HG02623 (cell line): ENCODE data around the gene PABPN1.
A peak's percentile ranks its signal among the peaks of the same experiment; 100 is the strongest.
"Not testable (repeated sequence)": the region's sequence is repeated elsewhere in the genome, so short reads cannot be mapped to it uniquely, and the experiment has no call there.

Experiments used
- ATAC-seq: cut with Tn5 transposase; IDR thresholded peaks from one replicate; pipeline ENCODE4 v1.9.1; 2021; ENCODE audit warnings: moderate library complexity; ENCODE audit not compliant: unreplicated experiment

PABPN1 gene

GRCh38 chr14:23301288-23301968, 19.8 kb upstream of the PABPN1 start:
- ATAC-seq = peak; percentile 78

GRCh38 chr14:23301969-23302289, 19.3 kb upstream of the PABPN1 start:
- peak; percentile 4 for ATAC-seq

- ATAC-seq = peak; percentile 26
Measured at GRCh38 chr14:23302290-23303225, 18.7 kb upstream of the PABPN1 start, which contains the start of gene PPP1R3E. PPP1R3E (minus strand) TSS chr14:23302859; CDS start chr14:23302576, 283 bp downstream.

- ATAC-seq = no peak
Measured at GRCh38 chr14:23306412-23307145, 14.7 kb upstream of the PABPN1 start, which contains the start of gene BCL2L2. BCL2L2 (plus strand) TSS chr14:23306833; CDS start chr14:23307768, 935 bp downstream.

GRCh38 chr14:23307146-23307530, 14.1 kb upstream of the PABPN1 start:
- ATAC-seq = no peak

- ATAC-seq = no peak
Measured at GRCh38 chr14:23307687-23308644, 13.3 kb upstream of the PABPN1 start.

- no peak for ATAC-seq
Measured at GRCh38 chr14:23308721-23309445, 12.4 kb upstream of the PABPN1 start.

- no peak for ATAC-seq
Measured at GRCh38 chr14:23310546-23310945, 10.7 kb upstream of the PABPN1 start.

- no peak for ATAC-seq
Measured at GRCh38 chr14:23316300-23316699, 5.0 kb upstream of the PABPN1 start.

- ATAC-seq = no peak
Measured at GRCh38 chr14:23319746-23320583, 1.3 kb upstream of the PABPN1 start.

GRCh38 chr14:23321572-23322547, 603 bp downstream of the PABPN1 start:
- peak; percentile 7 for ATAC-seq

GRCh38 chr14:23322568-23323517, 1.6 kb downstream of the PABPN1 start:
- no peak for ATAC-seq

- ATAC-seq = no peak
Measured at GRCh38 chr14:23323838-23324454, 2.7 kb downstream of the PABPN1 start.

GRCh38 chr14:23324455-23324846, 3.2 kb downstream of the PABPN1 start:
- no peak for ATAC-seq

GRCh38 chr14:23324993-23325392, 3.7 kb downstream of the PABPN1 start:
- ATAC-seq = no peak

- ATAC-seq = not testable (repeated sequence)
Measured at GRCh38 chr14:23325746-23326145, 4.5 kb downstream of the PABPN1 start.
